Activated gamma-delta T cell treated with Interleukin-2 at 50 U/mL for 16 hours (primary cell): ENCODE results near the gene PRKCB.

Experiments
- DNase-seq: peaks from one replicate; pipeline ENCODE4 v3.0.0-alpha.2; 2020

The PRKCB gene

GRCh38 chr16:24262816-24263215 is 427.0 kb downstream of the PRKCB start:
- DNase-seq: no peak
